ENCODE measurements around the gene NEUROD1. TPM values are rescaled to one million over a fixed set of nuclear protein-coding genes. Genes with fewer than 3 reads are reported as not detected.

Gene NEUROD1
- total RNA-seq, 2 donors from 2014 or later: 2.6 TPM

DNA sequence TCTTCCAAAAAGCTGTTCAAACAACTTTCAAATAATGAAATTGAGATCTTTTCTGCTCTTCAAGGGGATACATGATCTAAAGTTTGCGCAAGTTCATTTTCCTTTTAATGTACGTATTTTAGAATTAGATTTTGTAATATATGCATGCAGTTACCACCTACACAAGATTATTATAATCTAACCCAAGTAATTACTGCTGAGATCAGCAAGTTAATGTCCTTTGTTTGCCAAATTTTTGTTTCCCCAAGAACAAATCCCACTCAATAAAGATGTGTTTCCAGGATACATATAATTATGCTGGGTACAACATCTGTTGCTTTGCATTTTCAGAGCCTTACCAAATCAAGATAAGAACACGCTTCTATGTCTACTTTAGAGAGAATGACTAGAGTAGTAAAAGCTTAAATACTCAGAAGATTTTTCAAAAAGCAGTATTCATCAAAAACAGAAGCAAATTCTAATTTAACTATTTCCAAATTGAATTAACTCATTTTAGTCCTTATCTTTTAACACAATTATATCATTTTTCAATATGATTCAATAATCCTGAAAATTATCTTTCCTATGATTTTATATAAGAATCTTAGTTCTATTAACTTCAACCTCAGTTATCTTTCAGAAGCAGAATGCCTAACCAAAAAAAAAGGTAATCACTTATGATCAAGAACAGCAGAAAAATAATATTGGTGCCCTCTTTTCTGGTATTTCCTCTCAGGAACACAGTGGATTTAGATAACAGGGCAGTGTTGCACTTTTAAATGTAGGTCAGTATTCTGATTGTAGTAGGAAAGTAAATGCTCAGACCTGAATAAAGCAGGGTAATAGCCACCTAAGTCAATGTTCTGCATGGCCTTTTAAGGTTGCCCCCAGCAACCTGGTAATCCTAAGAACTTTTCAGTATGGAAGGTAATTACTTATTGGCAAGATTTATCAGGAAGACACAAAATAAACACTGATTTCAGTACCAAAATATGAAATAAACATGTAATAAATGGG lies 51.4 kb downstream of the NEUROD1 start:
- DNase-seq: no peak
- no peak for ATAC-seq

DNA sequence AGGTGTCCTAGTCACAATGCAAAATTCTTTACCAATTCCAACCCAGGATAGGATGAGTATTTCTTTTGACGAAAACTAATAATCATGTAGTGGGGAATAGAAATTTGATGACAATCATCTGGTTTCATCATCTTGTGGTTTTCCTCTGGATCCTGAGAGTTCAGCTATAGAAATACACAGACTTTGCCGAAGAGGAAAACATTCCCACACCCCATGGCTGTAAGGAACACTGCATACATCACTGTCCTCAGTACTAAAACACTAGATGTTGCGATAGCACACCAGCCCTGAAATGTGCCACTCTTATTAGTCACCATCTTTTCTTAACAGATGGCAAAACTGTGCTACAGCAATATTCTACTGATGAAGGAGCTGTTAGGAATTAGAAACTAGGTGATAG lies 52.8 kb downstream of the NEUROD1 start:
- H3K4me1 ChIP-seq: no peaks in the 10 kb centered on the region
- DNase-seq (no peak), ATAC-seq (no peak)
- intact Hi-C loops (cut with DNase I): no loop called here
- H3K27ac ChIP-seq: no peak overlapping the region
- no peaks in the 10 kb centered on the region for H3K27me3 ChIP-seq
- 65 to 82% methylated on average over 3 of the region's 3 CpGs for WGBS, 2 donors
- no peaks in the 10 kb centered on the region for H3K9me3 ChIP-seq
- H3K36me3 ChIP-seq (replicated peaks in 1 of 2; ENCODE audit: insufficient read depth in 1 of 2, low read depth in 2 of 2): no peaks in the 10 kb centered on the region
- TF ChIP-seq POLR2A (IDR thresholded peaks at IDR 0.05): no peak
- TF ChIP-seq, protein P1, sequence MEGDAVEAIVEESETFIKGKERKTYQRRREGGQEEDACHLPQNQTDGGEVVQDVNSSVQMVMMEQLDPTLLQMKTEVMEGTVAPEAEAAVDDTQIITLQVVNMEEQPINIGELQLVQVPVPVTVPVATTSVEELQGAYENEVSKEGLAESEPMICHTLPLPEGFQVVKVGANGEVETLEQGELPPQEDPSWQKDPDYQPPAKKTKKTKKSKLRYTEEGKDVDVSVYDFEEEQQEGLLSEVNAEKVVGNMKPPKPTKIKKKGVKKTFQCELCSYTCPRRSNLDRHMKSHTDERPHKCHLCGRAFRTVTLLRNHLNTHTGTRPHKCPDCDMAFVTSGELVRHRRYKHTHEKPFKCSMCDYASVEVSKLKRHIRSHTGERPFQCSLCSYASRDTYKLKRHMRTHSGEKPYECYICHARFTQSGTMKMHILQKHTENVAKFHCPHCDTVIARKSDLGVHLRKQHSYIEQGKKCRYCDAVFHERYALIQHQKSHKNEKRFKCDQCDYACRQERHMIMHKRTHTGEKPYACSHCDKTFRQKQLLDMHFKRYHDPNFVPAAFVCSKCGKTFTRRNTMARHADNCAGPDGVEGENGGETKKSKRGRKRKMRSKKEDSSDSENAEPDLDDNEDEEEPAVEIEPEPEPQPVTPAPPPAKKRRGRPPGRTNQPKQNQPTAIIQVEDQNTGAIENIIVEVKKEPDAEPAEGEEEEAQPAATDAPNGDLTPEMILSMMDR (IDR thresholded peaks at IDR 0.05): no peak
- H3K4me3 ChIP-seq: no peak overlapping the region

More for the DNA sequence above, 51.4 kb downstream of the NEUROD1 start:
- intact Hi-C loops (cut with DNase I): no loop called here
- no peak overlapping the region for H3K4me3 ChIP-seq
- no peak overlapping the region for H3K27ac ChIP-seq
- H3K9me3 ChIP-seq: no peaks in the 10 kb centered on the region
- WGBS, 2 donors: 75 to 84% methylated on average over 3 of the region's 3 CpGs
- H3K36me3 ChIP-seq (replicated peaks in 1 of 2; ENCODE audit: insufficient read depth in 1 of 2, low read depth in 2 of 2): no peaks in the 10 kb centered on the region
- TF ChIP-seq, protein P1 (IDR thresholded peaks at IDR 0.05): no peak
- no peak for TF ChIP-seq POLR2A (IDR thresholded peaks at IDR 0.05)
- no peaks in the 10 kb centered on the region for H3K27me3 ChIP-seq
- H3K4me1 ChIP-seq: no peaks in the 10 kb centered on the region

DNA sequence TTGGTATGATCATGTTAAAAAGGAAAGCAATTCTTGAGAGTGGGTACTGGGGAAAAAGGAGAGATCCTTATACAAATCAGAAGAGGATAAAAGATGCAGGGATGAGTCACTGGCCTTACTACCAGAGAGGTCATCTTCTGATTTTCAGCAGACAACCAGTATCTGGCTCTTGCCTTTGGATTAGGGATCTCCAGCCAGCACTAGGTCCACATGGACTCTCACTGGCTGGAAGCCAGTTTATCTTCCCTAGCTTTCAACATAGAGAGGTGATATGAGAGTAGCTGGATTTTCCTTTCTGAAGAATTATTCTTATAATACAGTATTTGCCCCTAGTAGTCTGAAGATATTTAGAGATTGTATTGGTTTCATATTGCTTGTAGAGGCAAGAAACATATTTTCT lies 53.6 kb downstream of the NEUROD1 start:
- H3K9me3 ChIP-seq: no peaks in the 10 kb centered on the region
- no peak for TF ChIP-seq POLR2A (IDR thresholded peaks at IDR 0.05)
- TF ChIP-seq, protein P1 (IDR thresholded peaks at IDR 0.05): no peak
- no peak for ATAC-seq
- DNase-seq: no peak
- no peaks in the 10 kb centered on the region for H3K36me3 ChIP-seq (replicated peaks in 1 of 2; ENCODE audit: insufficient read depth in 1 of 2, low read depth in 2 of 2)
- H3K4me3 ChIP-seq: no peak overlapping the region
- H3K4me1 ChIP-seq: no peaks in the 10 kb centered on the region
- no peak overlapping the region for H3K27ac ChIP-seq
- H3K27me3 ChIP-seq: no peaks in the 10 kb centered on the region
- intact Hi-C loops (cut with DNase I): no loop called here

Other genes starting within 250 kb of the NEUROD1 start
- gene ITGA4, start 223.1 kb downstream of the NEUROD1 start, total RNA-seq: 1 to 10 TPM; 3.4 to 4.3 TPM
- under 1 TPM; 0.52 to 0.66 TPM for gene CERKL, start 23.4 kb downstream of the NEUROD1 start, total RNA-seq
- gene ITPRID2, start 211.2 kb upstream of the NEUROD1 start, total RNA-seq: 100 to 1,000 TPM; 224 to 274 TPM